Right lobe of liver (tissue), 4 donors: Measurements from ENCODE around the gene MARF1.

Experiments used
- POLR2A ChIP-seq: fragments of 450-650 bp; IDR thresholded peaks from one replicate; pipeline ENCODE4 v1.6.1; 2017; ENCODE audit warnings: antibody characterized with exemption, mild to moderate bottlenecking
- TF ChIP-seq, protein P1 (sequence below), 4 donors: fragments of 200-600 bp in 3 of 4; fragments of 450-650 bp in 1 of 4; IDR thresholded peaks; one replicate each; pipeline versions ENCODE4 v1.5.1 to v1.8.0; 2016 to 2022; ENCODE audit warnings: antibody characterized with exemption in 4 of 4, mild to moderate bottlenecking in 2 of 4
- donor health status: DM: no; HTN: no; CAD: no.
- donor health status: DM: no; HTN: no; CAD: no.
- donor health status: DM: no; HTN: yes; CAD: no.

- TF ChIP-seq, protein P1, sequence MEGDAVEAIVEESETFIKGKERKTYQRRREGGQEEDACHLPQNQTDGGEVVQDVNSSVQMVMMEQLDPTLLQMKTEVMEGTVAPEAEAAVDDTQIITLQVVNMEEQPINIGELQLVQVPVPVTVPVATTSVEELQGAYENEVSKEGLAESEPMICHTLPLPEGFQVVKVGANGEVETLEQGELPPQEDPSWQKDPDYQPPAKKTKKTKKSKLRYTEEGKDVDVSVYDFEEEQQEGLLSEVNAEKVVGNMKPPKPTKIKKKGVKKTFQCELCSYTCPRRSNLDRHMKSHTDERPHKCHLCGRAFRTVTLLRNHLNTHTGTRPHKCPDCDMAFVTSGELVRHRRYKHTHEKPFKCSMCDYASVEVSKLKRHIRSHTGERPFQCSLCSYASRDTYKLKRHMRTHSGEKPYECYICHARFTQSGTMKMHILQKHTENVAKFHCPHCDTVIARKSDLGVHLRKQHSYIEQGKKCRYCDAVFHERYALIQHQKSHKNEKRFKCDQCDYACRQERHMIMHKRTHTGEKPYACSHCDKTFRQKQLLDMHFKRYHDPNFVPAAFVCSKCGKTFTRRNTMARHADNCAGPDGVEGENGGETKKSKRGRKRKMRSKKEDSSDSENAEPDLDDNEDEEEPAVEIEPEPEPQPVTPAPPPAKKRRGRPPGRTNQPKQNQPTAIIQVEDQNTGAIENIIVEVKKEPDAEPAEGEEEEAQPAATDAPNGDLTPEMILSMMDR (IDR thresholded peaks at IDR 0.05) = no peak
- TF ChIP-seq POLR2A = no peak
These were observed 6.5 kb downstream of the MARF1 start for GRCh38 chr16:15636392-15636873.
